GM19467 (cell line): ENCODE results near the gene LLGL2.
A peak's percentile ranks its signal among the peaks of the same experiment; 100 is the strongest.
"Not testable (repeated sequence)": the region's sequence is repeated elsewhere in the genome, so short reads cannot be mapped to it uniquely, and the experiment has no call there.

ENCODE experiments used
- ATAC-seq: cut with Tn5 transposase; IDR thresholded peaks from one replicate; pipeline ENCODE4 v1.9.1; 2021; ENCODE audit warnings: mild to moderate bottlenecking, moderate library complexity; ENCODE audit not compliant: unreplicated experiment

Gene LLGL2

DNA sequence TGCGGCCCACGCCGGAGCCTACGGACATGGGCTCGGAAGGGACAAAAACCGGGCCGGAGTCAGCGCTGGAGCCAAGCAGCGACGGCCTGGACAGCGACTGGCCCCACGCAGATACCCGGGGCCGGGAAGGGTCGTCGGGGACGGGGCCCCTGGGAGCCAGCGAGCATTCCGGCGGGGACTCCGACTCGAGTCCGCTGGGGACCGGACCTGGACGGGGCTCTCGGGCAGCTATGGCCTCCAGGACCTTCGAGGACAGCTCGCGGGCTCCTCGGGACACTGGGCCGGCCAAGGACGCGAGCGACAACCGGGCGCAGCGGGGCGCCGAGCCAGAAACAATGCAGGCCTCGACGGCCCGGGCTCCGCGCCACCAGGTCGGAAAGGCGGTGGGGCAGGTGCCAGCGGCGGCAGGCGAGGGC lies 63.1 kb downstream of the LLGL2 start:
- ATAC-seq, result no peak

DNA sequence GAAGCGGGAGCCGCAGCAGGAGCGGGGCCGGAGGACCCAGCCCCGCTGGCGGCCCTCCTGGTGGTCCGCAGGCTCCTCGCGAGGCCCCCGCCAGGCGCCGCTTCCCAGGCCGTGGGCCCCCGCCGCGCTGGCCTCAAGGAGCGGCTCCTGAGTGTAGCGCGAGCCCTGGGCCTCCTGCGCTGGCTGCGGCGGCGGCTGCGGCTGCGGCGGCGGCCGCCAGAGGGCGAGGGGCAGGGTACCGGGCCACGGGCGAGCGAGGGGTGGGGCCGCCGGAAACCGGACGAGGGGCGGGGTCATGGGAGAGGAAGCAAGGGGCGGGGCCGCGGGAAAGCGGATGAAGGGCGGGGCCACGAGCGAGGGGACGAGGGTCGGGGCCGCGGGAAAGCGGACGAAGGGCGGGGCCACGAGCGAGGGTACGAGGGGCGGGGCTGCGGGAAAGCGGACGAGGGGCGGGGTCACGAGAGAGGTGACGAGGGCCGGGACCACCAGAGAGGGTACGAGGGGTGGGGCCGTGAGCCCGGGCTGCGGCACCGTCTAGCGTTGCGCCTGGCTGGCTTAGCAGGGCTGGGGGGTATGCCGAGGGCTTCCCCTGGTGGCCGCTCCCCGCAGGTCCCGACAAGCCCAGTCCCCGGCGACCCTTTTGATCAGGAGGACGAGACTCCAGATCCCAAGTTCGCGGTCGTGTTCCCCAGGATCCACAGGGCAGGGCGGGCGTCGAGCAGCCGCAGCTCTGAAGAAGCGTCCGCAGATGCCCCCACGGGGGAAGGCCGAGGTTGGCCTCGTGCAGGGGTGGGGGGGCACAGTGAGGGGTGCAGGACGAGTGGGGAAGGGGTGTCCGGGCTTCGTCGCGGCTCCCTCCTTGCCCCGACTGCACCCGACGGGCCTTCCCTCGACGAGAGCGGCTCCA lies 63.8 kb downstream of the LLGL2 start:
- ATAC-seq, result peak; percentile 51

DNA sequence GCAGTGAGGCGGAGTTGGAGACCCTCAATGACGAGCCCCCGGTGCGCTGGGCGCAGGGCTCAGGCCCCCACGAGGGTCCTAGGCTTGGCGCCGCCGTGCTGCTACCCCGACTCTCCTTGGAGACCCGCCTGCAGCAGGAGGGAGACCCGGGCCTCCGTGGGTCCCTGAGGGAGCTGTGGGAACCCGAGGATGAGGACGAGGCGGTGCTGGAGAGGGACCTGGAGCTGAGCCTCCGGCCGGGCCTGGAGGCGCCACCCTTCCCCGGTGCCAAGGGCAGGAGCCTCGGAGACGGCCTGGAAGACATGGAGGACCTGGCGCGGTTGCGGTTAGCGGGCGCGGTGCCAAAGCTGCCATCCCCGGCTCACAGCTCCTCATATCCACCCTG lies 64.4 kb downstream of the LLGL2 start:
- no peak for ATAC-seq

DNA sequence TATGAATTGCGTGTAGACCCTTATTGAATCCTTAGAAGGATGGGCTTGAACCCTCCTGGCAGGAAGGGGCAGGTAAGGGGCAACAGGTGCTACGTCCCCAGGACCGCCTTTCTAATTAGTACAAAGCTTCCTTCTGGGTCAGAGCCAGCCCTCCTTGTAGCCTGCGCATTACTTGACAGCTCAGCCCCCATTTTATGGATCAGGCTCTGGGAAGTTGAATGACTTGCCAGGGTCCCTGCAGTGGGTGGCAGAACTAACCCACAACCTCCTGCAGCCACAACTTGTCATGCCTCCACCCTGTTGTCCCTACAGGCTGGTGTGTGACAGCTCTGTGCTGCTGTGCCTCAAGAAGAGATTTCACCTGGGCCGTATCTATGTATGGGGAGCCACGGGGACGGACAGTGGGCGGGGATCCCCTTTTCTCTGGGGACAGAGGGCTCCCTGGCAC lies 64.8 kb downstream of the LLGL2 start:
- no peak for ATAC-seq

DNA sequence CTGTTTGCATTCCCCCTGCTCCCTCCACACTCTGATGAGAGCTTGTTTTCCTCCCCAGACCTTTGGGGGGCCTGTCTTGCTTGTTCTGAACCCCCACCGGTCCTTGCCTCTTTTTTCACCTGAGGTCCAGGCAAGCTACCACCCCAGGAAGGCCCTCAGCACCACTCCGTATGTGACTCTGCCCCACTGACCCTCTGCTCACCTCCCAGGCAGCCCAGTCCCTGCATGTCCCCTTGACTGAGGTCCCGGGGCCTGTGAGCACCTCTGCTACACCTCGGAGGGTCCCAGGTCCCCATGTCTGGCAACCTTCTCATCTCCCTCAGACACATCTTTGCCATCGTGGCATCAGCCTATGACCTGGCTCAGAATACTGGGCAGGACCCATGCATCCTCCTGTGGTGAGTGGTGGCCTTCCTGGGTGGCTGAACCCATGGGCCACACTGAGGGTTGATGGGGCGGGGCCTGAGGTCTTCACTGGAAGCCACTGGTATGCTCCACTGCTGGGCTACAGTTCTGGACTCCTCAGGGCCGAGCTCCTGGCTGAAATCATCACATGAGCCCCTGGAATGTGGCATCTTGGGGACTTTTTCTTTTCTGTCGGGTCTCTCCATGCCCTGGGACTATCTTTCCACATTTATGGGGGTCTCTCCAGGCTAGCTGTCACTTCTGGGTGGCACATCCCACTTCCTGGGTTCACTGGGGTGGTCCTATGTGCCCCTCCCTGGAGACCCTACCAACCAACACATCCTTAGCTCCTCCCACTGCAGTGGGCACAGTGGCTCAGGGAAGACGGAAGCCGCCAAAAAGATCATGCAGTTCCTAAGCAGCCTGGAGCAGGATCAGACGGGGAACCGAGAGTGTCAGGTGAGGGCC lies 65.6 kb downstream of the LLGL2 start:
- no peak for ATAC-seq

DNA sequence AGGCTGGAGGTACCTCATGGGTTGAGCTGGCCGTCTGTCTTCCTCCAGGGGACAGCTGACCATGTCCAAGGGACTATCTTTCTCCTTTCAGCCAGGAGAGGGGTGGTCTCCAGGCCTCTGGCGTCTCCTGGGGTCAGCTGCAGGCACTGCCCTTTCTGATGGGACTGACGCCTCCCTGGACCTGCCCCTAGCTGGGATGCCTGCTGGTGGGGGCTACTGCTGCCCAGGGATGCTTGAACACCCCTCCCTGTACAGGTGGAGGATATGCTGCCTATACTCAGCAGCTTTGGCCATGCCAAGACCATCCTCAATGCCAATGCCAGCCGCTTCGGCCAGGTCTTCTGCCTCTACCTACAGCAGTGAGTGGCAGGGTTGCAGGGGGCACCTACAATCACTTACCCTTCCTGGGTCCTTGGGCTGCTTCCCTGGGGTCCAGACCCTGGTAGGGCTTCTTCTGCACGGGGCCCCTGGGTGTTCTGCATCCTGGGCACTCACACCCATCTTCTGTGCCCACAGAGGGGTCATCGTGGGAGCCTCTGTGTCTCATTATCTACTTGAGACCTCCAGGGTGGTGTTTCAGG lies 66.3 kb downstream of the LLGL2 start:
- no peak for ATAC-seq

DNA sequence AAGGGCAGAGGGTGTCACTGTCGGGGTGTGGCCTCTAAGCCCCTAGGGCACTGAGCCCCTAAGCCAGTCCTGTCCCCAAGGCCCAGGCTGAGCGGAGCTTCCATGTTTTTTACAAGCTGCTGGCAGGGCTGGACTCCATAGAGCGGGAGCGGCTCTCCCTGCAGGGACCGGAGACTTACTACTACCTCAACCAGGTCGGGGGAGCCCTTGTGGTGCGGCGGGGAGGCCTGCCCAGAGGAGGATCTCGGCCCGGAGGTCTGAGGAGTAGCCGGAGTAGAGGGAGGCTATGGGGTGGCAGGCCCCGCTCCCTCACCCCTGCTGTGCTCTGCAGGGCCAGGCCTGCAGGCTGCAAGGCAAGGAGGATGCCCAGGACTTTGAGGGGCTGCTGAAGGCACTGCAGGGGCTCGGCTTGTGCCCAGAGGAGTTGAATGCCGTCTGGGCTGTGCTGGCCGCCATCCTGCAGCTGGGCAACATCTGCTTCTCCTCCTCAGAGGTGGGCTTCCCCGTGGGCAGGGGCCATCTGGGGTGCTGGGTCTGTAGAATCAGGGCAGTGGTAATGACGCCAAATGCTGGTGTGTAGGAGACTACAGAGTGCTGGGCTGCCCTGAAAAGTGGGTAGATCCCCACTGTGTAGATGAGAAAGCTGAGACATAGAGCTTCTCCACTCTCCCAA lies 67.0 kb downstream of the LLGL2 start:
- no peak for ATAC-seq

DNA sequence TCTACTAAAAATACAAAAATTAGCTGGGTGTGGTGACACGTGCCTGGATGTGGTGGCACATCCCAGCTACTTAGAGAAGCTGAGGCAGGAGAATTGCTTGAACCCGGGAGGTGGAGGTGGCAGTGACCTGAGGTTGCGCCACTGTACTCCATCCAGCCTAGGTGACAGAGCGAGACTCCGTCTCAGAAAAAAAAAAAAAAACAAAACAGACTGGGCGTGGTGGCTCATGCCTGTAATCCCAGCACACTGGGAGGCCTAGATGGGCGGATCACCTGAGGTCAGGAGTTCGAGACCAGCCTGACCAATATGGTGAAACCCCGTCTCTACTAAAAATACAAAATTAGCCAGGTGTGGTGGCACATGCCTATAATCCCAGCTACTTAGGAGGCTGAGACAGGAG lies 67.9 kb downstream of the LLGL2 start:
- ATAC-seq, result not testable (repeated sequence)

DNA sequence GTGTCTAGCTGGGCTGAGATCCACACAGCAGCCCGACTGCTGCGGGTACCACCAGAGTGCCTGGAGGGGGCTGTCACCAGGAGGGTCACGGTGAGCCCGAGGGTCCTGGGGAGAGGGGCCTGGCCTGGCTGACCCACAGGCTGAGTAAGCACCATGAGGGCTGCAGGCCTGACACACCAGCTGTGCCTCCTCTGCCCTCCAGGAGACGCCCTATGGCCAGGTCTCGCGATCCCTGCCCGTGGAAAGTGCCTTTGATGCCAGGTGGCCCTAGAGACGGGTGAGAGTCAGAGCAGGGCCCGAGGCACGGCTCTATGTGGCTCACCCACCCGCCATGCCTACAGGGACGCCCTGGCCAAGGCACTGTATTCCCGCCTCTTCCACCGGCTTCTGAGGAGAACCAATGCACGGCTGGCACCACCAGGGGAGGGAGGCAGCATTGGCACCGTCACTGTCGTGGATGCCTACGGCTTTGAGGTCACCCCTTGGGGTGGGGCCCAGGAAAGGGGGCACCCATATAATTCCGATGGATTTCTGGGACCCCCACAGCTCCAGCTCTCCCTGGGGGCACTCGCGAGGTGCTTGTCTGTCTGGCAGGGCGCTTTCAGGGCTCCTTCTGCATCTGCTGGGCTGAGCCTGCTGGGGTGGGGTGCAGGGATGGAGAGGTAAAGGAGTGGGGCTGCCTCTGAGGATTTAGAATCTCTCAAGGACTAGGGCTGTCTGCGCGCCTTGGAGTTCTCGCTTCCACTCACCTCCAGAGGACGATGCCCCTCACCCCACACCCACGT lies 69.2 kb downstream of the LLGL2 start:
- ATAC-seq, result no peak

DNA sequence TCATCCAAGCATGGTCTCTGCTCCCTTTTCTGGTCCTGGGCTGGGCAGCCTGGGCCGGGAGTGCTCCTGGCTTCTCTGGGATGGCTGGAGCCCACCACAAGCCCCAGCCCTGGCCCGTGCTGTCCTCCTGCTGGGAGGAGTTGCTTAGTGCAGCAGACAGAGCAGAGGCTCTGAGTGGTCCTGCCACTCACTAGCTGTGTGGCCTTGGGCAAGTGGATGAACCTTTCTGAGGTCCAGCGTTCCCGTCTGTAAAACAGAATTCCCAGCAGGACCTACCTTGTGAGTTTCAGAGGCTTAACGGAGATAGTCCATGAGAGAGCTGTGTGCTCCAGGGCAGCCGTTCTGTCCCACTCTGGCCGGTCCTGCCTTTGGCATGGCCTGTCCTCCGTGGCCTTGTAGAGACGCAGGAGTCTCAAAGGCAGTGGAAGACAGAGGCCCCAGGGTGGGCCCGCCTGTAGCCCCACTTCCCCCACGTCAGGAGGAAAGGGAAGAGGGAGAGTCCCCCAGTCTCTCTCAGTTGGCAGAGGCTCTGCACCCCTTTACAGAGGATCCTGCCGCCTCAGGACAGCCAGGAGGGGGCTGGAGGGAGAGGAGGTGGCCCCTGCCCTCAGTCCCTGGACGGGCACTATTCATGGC lies 69.9 kb downstream of the LLGL2 start:
- no peak for ATAC-seq

DNA sequence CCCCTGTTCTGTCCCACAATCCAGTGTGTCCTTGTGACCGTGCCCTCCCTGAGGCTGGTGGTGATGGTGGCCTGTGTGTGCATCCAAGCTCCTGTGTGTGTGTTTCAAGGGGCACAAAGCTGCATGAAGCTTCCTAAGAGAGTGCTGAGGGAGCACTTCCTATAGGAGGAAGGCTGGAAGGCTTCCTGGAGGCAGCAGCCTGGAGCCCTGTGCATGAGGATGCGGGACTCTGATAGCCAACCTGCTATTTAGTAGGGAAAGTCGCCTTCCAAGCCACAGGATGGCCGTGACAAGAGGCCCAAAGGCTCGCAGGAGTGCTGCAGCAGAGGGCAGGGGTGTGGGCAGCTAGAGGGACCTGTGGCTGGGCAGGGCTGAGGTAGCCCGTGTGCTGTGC lies 70.4 kb downstream of the LLGL2 start:
- no peak for ATAC-seq

DNA sequence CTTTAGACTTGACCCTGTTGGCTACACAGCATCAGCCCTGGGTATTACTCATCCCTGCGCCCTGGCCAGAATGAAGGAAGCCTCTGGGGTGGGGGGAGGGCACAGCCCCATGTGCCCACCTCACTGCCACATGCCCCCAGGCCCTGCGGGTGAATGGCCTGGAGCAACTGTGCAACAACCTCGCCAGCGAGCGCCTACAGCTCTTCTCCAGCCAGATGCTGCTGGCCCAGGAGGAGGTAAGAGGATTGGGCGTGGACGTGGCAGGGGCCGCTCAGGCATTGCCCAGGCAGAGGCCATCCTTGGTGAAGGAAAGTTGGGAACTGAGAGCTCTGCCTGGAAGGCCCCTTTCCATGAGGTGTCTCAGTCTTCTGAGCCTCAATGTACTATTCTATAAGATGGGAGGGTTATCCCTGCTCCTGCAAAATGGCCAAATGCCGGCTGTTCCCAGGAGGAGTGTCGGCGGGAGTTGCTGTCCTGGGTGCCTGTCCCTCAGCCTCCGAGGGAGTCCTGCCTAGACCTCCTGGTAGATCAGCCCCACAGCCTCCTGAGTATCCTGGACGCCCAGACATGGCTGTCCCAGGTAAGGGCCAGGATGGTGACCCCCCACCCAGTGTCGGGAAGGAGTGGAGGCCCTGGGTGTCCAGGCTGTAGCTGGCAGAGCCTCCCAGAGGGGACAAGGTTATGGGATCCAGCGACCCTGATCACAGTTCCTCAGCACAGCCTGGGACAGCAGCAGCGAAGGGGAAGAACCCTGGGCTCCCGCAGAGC lies 71.0 kb downstream of the LLGL2 start:
- no peak for ATAC-seq

DNA sequence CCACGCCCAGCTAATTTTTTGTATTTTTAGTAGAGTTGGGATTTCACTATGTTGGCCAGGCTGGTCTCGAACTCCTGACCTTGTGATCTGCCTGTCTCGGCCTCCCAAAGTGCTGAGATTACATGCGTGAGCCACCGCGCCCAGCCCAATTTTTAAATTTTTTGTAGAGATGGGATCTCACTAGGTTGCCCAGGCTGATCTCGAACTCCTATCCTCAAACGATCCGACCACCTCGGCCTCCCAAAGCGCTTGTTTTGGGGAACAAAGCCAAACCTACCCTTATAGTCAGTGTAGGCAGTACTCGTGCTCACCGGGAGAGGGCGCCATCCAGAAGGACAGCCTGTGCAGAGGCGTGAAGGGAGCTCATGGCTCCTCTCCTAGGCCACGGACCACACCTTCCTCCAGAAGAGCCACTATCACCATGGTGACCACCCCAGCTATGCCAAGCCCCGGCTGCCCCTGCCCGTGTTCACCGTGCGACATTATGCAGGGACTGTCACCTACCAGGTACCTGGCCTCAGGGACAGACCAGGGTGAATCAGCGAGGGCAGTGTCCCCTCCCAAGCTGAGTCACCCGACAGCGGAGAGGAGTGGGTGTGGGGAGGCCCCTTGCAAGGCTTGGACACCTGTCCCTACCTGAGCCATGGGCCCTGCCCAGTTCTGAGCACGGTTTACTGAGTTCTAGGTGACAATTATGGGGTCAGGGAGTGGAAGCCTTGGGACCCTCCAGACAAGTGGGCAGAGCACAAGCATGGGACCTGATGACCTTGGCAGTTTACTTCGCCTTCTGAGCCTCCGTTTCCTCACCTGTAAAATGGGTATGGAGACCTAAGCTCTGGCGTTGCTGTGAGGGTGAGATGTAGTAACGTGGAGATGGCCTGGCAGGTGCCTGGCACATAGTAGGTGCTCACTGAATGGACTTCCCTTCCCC lies 75.8 kb downstream of the LLGL2 start:
- ATAC-seq, result no peak

DNA sequence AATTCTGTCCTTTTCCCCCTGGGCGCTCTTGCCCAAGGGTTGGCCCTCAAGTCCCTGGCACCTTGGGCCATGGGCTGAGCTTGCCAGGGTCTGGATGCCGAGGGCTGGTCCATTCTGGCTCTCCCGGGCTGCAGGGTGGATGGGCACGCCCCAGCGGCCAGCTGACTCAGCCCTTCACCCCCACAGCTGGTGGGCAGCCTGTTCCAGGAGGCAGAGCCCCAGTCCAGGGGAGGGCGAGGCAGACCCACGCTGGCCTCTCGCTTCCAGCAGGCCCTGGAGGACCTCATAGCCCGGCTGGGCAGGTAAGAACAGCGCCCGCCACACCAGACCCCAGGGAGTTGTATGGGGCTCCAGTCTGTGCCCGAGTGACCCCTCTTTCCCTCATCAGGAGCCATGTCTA lies 77.1 kb downstream of the LLGL2 start:
- no peak for ATAC-seq

DNA sequence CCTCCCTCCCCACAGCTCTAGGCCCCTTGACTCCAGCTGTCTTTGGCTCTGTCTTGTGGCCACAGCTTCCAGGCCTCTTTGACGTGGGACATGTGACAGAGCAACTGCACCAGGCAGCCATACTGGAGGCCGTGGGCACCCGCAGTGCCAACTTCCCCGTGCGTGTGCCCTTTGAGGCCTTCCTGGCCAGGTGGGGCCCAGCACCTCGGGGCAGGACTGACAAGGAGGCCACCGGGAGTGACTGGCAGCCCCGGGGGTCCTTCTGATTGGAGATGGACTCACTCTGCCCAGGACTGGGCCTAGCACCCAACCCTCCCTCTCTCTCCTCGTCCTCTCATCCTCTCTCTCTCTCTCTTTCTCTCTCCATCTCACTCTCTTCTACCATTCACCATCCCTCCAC lies 77.6 kb downstream of the LLGL2 start:
- no peak for ATAC-seq

DNA sequence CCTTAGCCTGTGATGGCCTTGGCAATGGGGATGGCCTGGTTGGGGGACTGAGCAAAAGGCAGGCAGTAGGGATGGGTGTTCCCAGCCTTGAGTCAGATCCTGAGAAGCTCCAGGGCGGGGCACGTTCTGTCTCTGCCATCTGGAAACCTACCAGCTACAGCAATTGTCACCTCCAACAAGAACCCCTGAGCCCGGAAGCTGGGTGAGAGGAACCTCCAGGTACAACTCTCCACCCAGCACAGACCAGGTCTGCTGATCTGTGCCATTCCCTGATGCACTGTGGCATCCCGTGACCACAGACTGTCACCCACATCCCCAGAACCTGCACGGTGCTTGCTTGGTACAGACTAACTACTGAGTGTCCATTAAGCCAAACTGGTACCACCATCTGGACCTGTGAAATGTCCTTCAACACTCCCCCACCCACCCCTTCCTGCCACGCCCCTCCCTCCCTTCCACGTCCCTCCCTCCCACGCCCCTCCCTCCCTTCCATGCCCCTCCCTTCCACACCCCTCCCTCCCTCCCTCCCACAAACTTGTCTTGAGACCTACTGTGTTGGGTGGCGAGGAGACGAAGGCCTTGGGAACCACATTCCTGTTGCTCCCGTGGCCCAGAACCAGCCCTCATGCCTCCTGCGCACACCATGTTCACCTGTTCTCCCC lies 78.7 kb downstream of the LLGL2 start:
- no peak for ATAC-seq

DNA sequence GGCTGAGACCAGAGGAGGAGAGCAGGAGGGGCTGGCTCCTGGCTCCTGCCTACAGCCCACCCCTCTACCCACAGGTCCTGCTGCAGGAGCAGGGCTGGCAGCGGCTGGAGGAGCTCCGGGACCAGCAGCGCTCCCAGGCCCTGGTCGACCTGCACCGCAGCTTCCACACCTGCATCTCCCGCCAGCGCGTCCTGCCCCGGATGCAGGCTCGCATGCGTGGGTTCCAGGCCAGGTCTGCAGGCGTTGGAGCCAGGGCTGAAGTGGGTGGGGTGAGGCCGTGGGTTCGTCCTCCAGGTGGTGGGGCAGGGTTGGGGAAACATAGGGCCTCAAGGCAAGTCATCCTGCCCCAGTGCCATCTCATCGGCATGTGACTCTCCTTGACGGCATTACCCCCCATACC lies 80.3 kb downstream of the LLGL2 start:
- ATAC-seq, result no peak
